Gastrocnemius medialis (tissue), 4 donors: ENCODE results near the gene PRSS16. TPM values are rescaled to one million over a fixed set of nuclear protein-coding genes. Genes with fewer than 3 reads are reported as not detected.
A peak's percentile ranks its signal among the peaks of the same experiment; 100 is the strongest.

Source experiments
- ATAC-seq, 2 donors: fragments of 150-250 bp; one replicate each; pipeline ENCODE4 v1.9.1; 2016
- DNase-seq, 2 donors: peaks; one replicate each; pipeline ENCODE4 v3.0.0-alpha.2; 2019
- H3K27ac ChIP-seq, 4 donors: fragments of 200-600 bp; sonication (generic); 1 replicate in 1 of 4; 2 replicates in 3 of 4; pipeline ENCODE4 v1.5.1; 2016 to 2018; ENCODE audit warnings: mild to moderate bottlenecking in 2 of 4, moderate library complexity in 1 of 4
- H3K27me3 ChIP-seq, 3 donors: fragments of 200-600 bp; sonication (generic) in 2 of 3; 1 replicate in 1 of 3; 2 replicates in 2 of 3; pipeline versions ENCODE4 v1.5.1 to v1.6.0; 2016 to 2019; ENCODE audit warnings: mild to moderate bottlenecking in 1 of 3, moderate library complexity in 1 of 3
- H3K36me3 ChIP-seq, 2 donors: fragments of 200-600 bp; sonication (generic) in 1 of 2; one replicate each; pipeline ENCODE4 v1.5.1; 2017 to 2018
- H3K4me1 ChIP-seq, 2 donors: fragments of 200-600 bp; sonication (generic) in 1 of 2; one replicate each; pipeline ENCODE4 v1.5.1; 2016 to 2017; ENCODE audit warnings: mild to moderate bottlenecking in 2 of 2
- H3K4me3 ChIP-seq, 4 donors: fragments of 200-600 bp; sonication (generic) in 3 of 4; 1 replicate in 1 of 4; 2 replicates in 3 of 4; pipeline ENCODE4 v1.5.1; 2016 to 2019; ENCODE audit warnings: mild to moderate bottlenecking in 2 of 4
- H3K9me3 ChIP-seq, 3 donors: fragments of 200-600 bp; sonication (generic) in 2 of 3; 1 replicate in 1 of 3; 2 replicates in 2 of 3; pipeline ENCODE4 v1.5.1; 2016 to 2019
- POLR2A ChIP-seq, 2 donors: fragments of 450-650 bp; IDR thresholded peaks; one replicate each; pipeline ENCODE4 v1.6.1; 2017; ENCODE audit warnings: antibody characterized with exemption in 2 of 2, mild to moderate bottlenecking in 2 of 2, moderate library complexity in 2 of 2
- in situ Hi-C, 4 donors: fragments of 200-750 bp; cut with MboI; loops; one replicate each; pipeline versions ENCODE4 v1.15.0 to v1.8.0; 2017; ENCODE audit warnings: low sequenced_read_pairs in 4 of 4
- intact Hi-C: fragments of 100-400 bp; cut with DNase I; formaldehyde crosslinking; loops from one replicate; pipeline ENCODE4 v1.15.1; 2023; ENCODE audit warnings: low total_unique reads
- total RNA-seq, 4 donors: library from RNA; depleted of rRNA; stranded (reverse); fragments of >200 nt; gene quantifications; one replicate each; pipeline versions ENCODE4 v1.1.0 to v1.2.3, GENCODE V29; 2016
- TF ChIP-seq, protein P1 (sequence below), 5 experiments: fragments of 450-650 bp in 3 of 5; fragments of 200-600 bp in 2 of 5; sonication (generic) in 2 of 5; IDR thresholded peaks in 4 of 5; conservative IDR thresholded peaks in 1 of 5; 1 replicate in 4 of 5; 2 replicates in 1 of 5; pipeline ENCODE4 v1.5.1; 2016 to 2019; ENCODE audit warnings: antibody characterized with exemption in 5 of 5, mild to moderate bottlenecking in 3 of 5, moderate library complexity in 3 of 5

Gene PRSS16
- total RNA-seq, 4 donors from 2014 or later: not detected

DNA sequence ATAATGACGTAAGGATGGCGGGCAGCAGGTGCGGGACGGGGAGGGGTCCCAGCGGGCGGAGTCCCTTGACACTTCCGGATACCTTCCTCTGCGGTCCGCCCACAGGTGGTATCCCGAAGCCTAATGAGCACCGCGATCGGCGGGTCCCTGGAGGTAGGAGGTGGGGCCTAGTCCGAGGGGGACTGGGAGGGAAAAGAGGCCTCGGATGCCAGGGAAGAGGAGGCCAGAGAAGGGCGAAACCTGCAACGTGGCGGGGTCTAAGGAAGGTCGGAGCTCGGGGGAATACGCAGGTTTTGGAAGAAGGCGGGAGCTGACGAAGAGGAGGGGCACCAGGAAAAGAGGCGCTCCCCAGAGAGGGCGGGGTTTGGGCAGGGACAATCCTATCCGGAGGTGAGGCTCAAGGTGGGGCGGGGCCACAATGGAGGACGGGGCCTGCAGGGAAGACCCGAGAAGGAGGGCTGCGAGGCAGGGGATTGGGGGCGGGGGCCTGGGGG lies 3.7 kb downstream of the PRSS16 start:
- Histone ChIP-seq H3K27me3 (peaks cover 37 to 63% (median 52%) of the 10 kb centered on the region in 3 donors), H3K27ac (no peak overlapping the region), H3K4me1 (peaks cover 0 to 11% of the 10 kb centered on the region in 2 donors), H3K9me3 (no peaks in the 10 kb centered on the region), H3K4me3 (peak overlapping the region; percentile 42 to 57 (median 47)), H3K36me3 (no peaks in the 10 kb centered on the region)
- intact Hi-C loops: no loop called here
- in situ Hi-C loops: no loop called here
- DNase-seq (no peak), ATAC-seq (no peak)
- no peak for TF ChIP-seq POLR2A (IDR thresholded peaks at IDR 0.05)
- TF ChIP-seq, protein P1, sequence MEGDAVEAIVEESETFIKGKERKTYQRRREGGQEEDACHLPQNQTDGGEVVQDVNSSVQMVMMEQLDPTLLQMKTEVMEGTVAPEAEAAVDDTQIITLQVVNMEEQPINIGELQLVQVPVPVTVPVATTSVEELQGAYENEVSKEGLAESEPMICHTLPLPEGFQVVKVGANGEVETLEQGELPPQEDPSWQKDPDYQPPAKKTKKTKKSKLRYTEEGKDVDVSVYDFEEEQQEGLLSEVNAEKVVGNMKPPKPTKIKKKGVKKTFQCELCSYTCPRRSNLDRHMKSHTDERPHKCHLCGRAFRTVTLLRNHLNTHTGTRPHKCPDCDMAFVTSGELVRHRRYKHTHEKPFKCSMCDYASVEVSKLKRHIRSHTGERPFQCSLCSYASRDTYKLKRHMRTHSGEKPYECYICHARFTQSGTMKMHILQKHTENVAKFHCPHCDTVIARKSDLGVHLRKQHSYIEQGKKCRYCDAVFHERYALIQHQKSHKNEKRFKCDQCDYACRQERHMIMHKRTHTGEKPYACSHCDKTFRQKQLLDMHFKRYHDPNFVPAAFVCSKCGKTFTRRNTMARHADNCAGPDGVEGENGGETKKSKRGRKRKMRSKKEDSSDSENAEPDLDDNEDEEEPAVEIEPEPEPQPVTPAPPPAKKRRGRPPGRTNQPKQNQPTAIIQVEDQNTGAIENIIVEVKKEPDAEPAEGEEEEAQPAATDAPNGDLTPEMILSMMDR (IDR thresholded peaks at IDR 0.05 in 4 of 5, conservative IDR thresholded peaks at IDR 0.05 in 1 of 5): no peak

- no peak for ATAC-seq
- Histone ChIP-seq H3K27ac (no peak overlapping the region), H3K27me3 (peaks cover 37 to 63% (median 52%) of the 10 kb centered on the region in 3 donors), H3K4me1 (peaks cover 0 to 11% of the 10 kb centered on the region in 2 donors), H3K36me3 (no peaks in the 10 kb centered on the region), H3K4me3 (peak overlapping the region; percentile 42 to 57 (median 47)), H3K9me3 (no peaks in the 10 kb centered on the region)
- DNase-seq: no peak
- intact Hi-C loops (no loop called here), in situ Hi-C loops (no loop called here)
- TF ChIP-seq, protein P1 (IDR thresholded peaks at IDR 0.05 in 4 of 5, conservative IDR thresholded peaks at IDR 0.05 in 1 of 5): no peak
- no peak for TF ChIP-seq POLR2A (IDR thresholded peaks at IDR 0.05)
Observed at GRCh38 chr6:27251606-27252251, 4.2 kb downstream of the PRSS16 start.

DNA sequence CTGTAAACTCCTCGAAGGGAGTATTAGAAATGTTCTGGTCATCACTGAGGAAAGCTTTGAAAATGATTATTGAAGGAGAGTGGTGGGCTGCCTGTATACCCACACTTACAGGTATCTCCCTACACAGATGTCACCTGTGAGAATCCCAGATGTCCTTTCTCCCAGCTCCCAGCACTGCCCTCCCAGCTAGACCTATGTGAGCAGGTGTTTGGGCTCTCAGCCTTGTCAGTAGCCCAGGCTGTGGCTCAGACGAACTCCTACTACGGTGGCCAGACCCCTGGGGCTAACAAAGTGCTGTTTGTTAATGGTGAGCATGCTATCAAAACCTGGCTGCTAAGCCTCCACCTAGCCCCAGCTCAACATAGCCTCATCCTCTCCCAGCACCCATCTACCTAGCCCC lies 7.1 kb downstream of the PRSS16 start:
- DNase-seq: no peak
- in situ Hi-C loops: no loop called here
- no peak for ATAC-seq
- intact Hi-C loops: no loop called here
- Histone ChIP-seq H3K4me1 (peaks cover 0 to 11% of the 10 kb centered on the region in 2 donors), H3K9me3 (no peaks in the 10 kb centered on the region), H3K27ac (no peak overlapping the region), H3K4me3 (no peak overlapping the region), H3K27me3 (peaks cover 39 to 57% (median 49%) of the 10 kb centered on the region in 3 donors), H3K36me3 (no peaks in the 10 kb centered on the region)
- TF ChIP-seq POLR2A (IDR thresholded peaks at IDR 0.05): no peak
- TF ChIP-seq, protein P1 (IDR thresholded peaks at IDR 0.05 in 4 of 5, conservative IDR thresholded peaks at IDR 0.05 in 1 of 5): no peak

DNA sequence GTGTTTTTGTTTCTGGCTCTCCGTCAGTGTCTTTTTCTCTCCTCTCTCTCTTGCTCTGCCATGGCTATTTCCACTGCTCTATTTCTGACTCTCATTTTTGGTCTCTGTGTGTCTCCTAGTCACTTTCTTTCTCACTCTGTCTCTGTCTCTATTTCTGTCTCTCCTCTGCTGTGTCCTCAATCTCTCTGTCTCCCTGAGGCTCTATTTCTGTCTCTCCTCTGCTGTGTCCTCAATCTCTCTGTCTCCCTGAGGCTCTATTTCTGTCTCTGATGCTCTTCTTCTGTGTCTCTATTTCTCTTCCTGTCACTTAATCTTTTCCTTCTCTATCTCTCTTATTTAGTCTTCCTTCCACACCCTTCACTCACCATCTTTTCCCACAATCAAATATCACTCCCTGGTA lies 8.4 kb downstream of the PRSS16 start:
- Histone ChIP-seq H3K9me3 (no peaks in the 10 kb centered on the region), H3K27ac (no peak overlapping the region), H3K36me3 (no peaks in the 10 kb centered on the region), H3K27me3 (peaks cover 39 to 59% (median 49%) of the 10 kb centered on the region in 3 donors), H3K4me3 (no peak overlapping the region), H3K4me1 (peaks cover 0 to 8% of the 10 kb centered on the region in 2 donors)
- TF ChIP-seq, protein P1 (IDR thresholded peaks at IDR 0.05 in 4 of 5, conservative IDR thresholded peaks at IDR 0.05 in 1 of 5): no peak
- TF ChIP-seq POLR2A (IDR thresholded peaks at IDR 0.05): no peak
- in situ Hi-C loops (no loop called here), intact Hi-C loops (no loop called here)
- ATAC-seq (no peak), DNase-seq (no peak)
